ENCODE measurements around the gene CEP78.

- no peak for TF ChIP-seq CTCF (IDR thresholded peaks at IDR 0.05)
- no peak for TF ChIP-seq POLR2A (IDR thresholded peaks at IDR 0.05; ENCODE audit: low read depth)
- no peak for TF ChIP-seq EP300 (IDR thresholded peaks at IDR 0.05)
- TF ChIP-seq POLR2AphosphoS5 (IDR thresholded peaks at IDR 0.05), result no peak
These were observed 12.8 kb downstream of the CEP78 start for GRCh38 chr9:78248635-78249034.

Measured in esophagus muscularis mucosa (tissue), 4 donors.